HG03354 (cell line): Measurements from ENCODE around the gene BLTP2.
"Not testable (repeated sequence)": the region's sequence is repeated elsewhere in the genome, so short reads cannot be mapped to it uniquely, and the experiment has no call there.

Experiments used
- ATAC-seq: cut with Tn5 transposase; IDR thresholded peaks from one replicate; pipeline ENCODE4 v1.9.1; 2021; ENCODE audit warnings: mild to moderate bottlenecking; ENCODE audit not compliant: unreplicated experiment, poor library complexity, severe bottlenecking

Gene BLTP2

GRCh38 chr17:28610376-28610775, 34.6 kb downstream of the BLTP2 start:
- no peak for ATAC-seq

DNA sequence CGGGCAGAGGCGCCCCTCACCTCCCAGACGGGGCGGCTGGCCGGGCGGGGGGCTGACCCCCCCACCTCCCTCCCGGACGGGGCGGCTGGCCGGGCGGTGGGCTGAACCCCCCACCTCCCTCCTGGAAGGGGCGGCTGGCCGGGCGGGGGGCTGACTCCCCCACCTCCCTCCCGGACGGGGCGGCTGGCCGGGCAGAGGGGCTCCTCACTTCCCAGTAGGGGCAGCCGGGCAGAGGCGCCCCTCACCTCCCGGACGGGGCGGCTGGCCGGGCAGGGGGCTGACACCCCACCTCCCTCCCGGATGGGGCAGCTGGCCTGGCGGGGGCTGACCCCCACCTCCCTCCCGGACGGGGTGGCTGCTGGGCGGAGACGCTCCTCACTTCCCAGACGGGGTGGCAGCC, 40.9 kb downstream of the BLTP2 start:
- ATAC-seq, result not testable (repeated sequence)

GRCh38 chr17:28599311-28600184, 45.4 kb downstream of the BLTP2 start:
- peak; percentile 50 for ATAC-seq

- peak; percentile 86 for ATAC-seq
These were observed 46.1 kb downstream of the BLTP2 start, which contains the start of gene SPAG5 for GRCh38 chr17:28598799-28599310. Gene SPAG5, minus strand, starts transcription at chr17:28599025. Its CDS starts 79 bp downstream, at chr17:28598946.

- no peak for ATAC-seq
These were observed 46.6 kb downstream of the BLTP2 start for GRCh38 chr17:28598389-28598788.

GRCh38 chr17:28597606-28598383, 47.2 kb downstream of the BLTP2 start:
- ATAC-seq, result no peak
